Stimulated activated CD4-positive, alpha-beta T cell treated with anti-CD3 and anti-CD28 coated beads, TNF-alpha, amount 100 ng/mL, for 24 hours (primary cell): ENCODE results near the gene NCAM2.

ENCODE experiments used
- DNase-seq, 3 experiments: peaks; one replicate each; pipeline ENCODE4 v3.0.0-alpha.2; 2020; ENCODE audit warnings: low read depth in 3 of 3

Gene NCAM2

GRCh38 chr21:21174676-21175075 is 176.5 kb downstream of the NCAM2 start:
- DNase-seq = no peak

GRCh38 chr21:21175798-21176334 is 177.7 kb downstream of the NCAM2 start:
- DNase-seq = no peak

GRCh38 chr21:21177353-21177986 is 179.3 kb downstream of the NCAM2 start:
- no peak for DNase-seq

GRCh38 chr21:21179619-21180298 is 181.6 kb downstream of the NCAM2 start:
- no peak for DNase-seq

GRCh38 chr21:21182401-21183010 is 184.3 kb downstream of the NCAM2 start:
- no peak for DNase-seq

GRCh38 chr21:21183092-21183491 is 184.9 kb downstream of the NCAM2 start:
- no peak for DNase-seq

GRCh38 chr21:21184771-21185528 is 186.7 kb downstream of the NCAM2 start:
- no peak for DNase-seq

- no peak for DNase-seq
These were observed 189.4 kb downstream of the NCAM2 start for GRCh38 chr21:21187579-21187978.

- no peak for DNase-seq
These were observed 190.4 kb downstream of the NCAM2 start for GRCh38 chr21:21188513-21189195.

GRCh38 chr21:21195417-21195943 is 197.3 kb downstream of the NCAM2 start:
- DNase-seq = no peak

GRCh38 chr21:21196087-21196486 is 197.9 kb downstream of the NCAM2 start:
- DNase-seq = no peak

- DNase-seq = no peak
These were observed 198.6 kb downstream of the NCAM2 start for GRCh38 chr21:21196848-21197247.

- no peak for DNase-seq
These were observed 201.3 kb downstream of the NCAM2 start for GRCh38 chr21:21199342-21200102.

- no peak for DNase-seq
These were observed 202.1 kb downstream of the NCAM2 start for GRCh38 chr21:21200103-21200938.

GRCh38 chr21:21200939-21201615 is 202.9 kb downstream of the NCAM2 start:
- no peak for DNase-seq

- no peak for DNase-seq
These were observed 205.7 kb downstream of the NCAM2 start for GRCh38 chr21:21203822-21204339.

- no peak for DNase-seq
These were observed 206.3 kb downstream of the NCAM2 start for GRCh38 chr21:21204366-21204996.

- no peak for DNase-seq
These were observed 207.4 kb downstream of the NCAM2 start for GRCh38 chr21:21205604-21206003.
